GM19025 (cell line): ENCODE data around the gene TRIM72.
"Not testable (repeated sequence)": the region's sequence is repeated elsewhere in the genome, so short reads cannot be mapped to it uniquely, and the experiment has no call there.

Source experiments
- ATAC-seq: cut with Tn5 transposase; IDR thresholded peaks from one replicate; pipeline ENCODE4 v1.9.1; 2021; ENCODE audit warnings: mild to moderate bottlenecking, low read depth, moderate library complexity; ENCODE audit not compliant: unreplicated experiment

Gene TRIM72

DNA sequence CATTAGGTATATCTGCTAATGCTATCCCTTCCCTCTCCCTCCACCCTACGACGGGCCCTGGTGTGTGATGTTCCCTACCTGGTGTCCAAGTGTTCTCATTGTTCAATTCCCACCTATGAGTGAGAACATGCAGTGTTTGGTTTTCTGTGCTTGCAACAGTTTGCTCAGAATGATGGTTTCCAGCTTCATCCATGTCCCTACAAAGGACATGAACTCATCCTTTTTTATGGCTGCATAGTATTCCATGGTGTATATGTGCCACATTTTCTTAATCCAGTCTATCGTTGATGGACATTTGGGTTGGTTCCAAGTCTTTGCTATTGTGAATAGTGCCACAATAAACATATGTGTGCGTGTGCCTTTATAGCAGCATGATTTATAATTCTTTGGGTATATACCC is 64.9 kb downstream of the TRIM72 start:
- not testable (repeated sequence) for ATAC-seq
